Spleen (tissue), 11 donors: ENCODE data around the gene MYDGF. TPM values are rescaled to one million over a fixed set of nuclear protein-coding genes. Genes with fewer than 3 reads are reported as not detected.

ENCODE experiments used
- DNase-seq: peaks from one replicate; pipeline ENCODE4 v3.0.0-alpha.2; 2020
- H3K27ac ChIP-seq, 8 donors: fragments of 200-600 bp; sonication (generic) in 7 of 8; 1 replicate in 4 of 8; 2 replicates in 4 of 8; pipeline versions ENCODE4 v1.5.0 to v1.8.0; 2016 to 2021; ENCODE audit warnings: inconsistent platforms in 4 of 8, mild to moderate bottlenecking in 4 of 8, moderate library complexity in 1 of 8
- H3K27me3 ChIP-seq, 7 donors: fragments of 200-600 bp; sonication (generic) in 6 of 7; replicated peaks in 1 of 7; 1 replicate in 4 of 7; 2 replicates in 3 of 7; pipeline versions ENCODE4 v1.5.0 to v1.8.0; 2016 to 2021; ENCODE audit warnings: inconsistent platforms in 3 of 7, mild to moderate bottlenecking in 1 of 7
- H3K36me3 ChIP-seq, 6 donors: fragments of 200-600 bp; sonication (generic) in 5 of 6; 1 replicate in 4 of 6; 2 replicates in 2 of 6; pipeline versions ENCODE4 v1.5.0 to v1.8.0; 2016 to 2021; ENCODE audit warnings: inconsistent platforms in 2 of 6
- H3K4me1 ChIP-seq, 6 donors: fragments of 200-600 bp; sonication (generic) in 5 of 6; 1 replicate in 3 of 6; 2 replicates in 3 of 6; pipeline versions ENCODE4 v1.5.0 to v1.8.0; 2016 to 2021; ENCODE audit warnings: inconsistent platforms in 3 of 6
- H3K4me3 ChIP-seq, 8 donors: fragments of 200-600 bp; sonication (generic) in 7 of 8; 1 replicate in 4 of 8; 2 replicates in 4 of 8; pipeline versions ENCODE4 v1.5.0 to v1.8.0; 2016 to 2021; ENCODE audit warnings: inconsistent platforms in 4 of 8, mild to moderate bottlenecking in 4 of 8, moderate library complexity in 2 of 8
- H3K9me3 ChIP-seq, 8 donors: fragments of 200-600 bp; sonication (generic) in 7 of 8; 1 replicate in 4 of 8; 2 replicates in 4 of 8; pipeline versions ENCODE4 v1.5.0 to v1.8.0; 2016 to 2021; ENCODE audit warnings: inconsistent platforms in 4 of 8
- POLR2A ChIP-seq, 3 donors: fragments of 450-650 bp; IDR thresholded peaks; one replicate each; pipeline ENCODE4 v1.5.1; 2017; ENCODE audit warnings: antibody characterized with exemption in 3 of 3, mild to moderate bottlenecking in 1 of 3
- POLR2AphosphoS5 ChIP-seq, 3 donors: sonication (generic); formaldehyde crosslinking; IDR thresholded peaks; one replicate each; pipeline ENCODE4 v1.5.1; 2017; ENCODE audit warnings: antibody characterized with exemption in 3 of 3
- WGBS, 5 donors: extraction: QIAGEN DNeasy Blood & Tissue Kit in 3 of 5; methylation state at CpG; one replicate each; pipeline versions ENCODE4 v1.1.5 to v1.1.7; 2013 to 2018; 5-methylcytosine and 5-hydroxymethylcytosine counted together
- intact Hi-C: fragments of 100-400 bp; cut with DNase I; formaldehyde crosslinking; loops from one replicate; pipeline ENCODE4 v1.15.0; 2023; ENCODE audit warnings: low total_unique reads
- polyA plus RNA-seq, 3 donors: library from polyadenylated mRNA; stranded (reverse); fragments of 200-250 nt; gene quantifications; one replicate each; pipeline ENCODE4 v1.2.1, GENCODE V29; 2013
- total RNA-seq, 7 donors: library from RNA; depleted of rRNA in 3 of 7; stranded (reverse); fragments of >200 nt in 3 of 7; fragmentation: NEBNext Ultra II Directional in 4 of 7; extraction: Animal tissue kit (Norgen Biotek cat#: 25700) in 4 of 7; gene quantifications; one replicate each; pipeline versions ENCODE4 v1.1.0 to v1.2.1, GENCODE V29; 2016 to 2021
- TF ChIP-seq, protein P1 (sequence below), 11 experiments: fragments of 200-600 bp in 7 of 11; fragments of 450-650 bp in 4 of 11; sonication (generic) in 4 of 11; IDR thresholded peaks in 8 of 11; conservative IDR thresholded peaks in 3 of 11; 1 replicate in 7 of 11; 2 replicates in 4 of 11; pipeline versions ENCODE4 v1.4.0 to v1.8.0; 2016 to 2021; ENCODE audit warnings: antibody characterized with exemption in 11 of 11, inconsistent platforms in 4 of 11, mild to moderate bottlenecking in 1 of 11
- donor health status: healthy with polysubstance abuse.
- donor health status: DM: no; HTN: no; CAD: no; lungs with moderate emphysema.
- donor health status: DM: no; HTN: no; CAD: no.
- donor health status: Bipolar disorder and iron deficiency.
- donor health status: healthy.
- donor health status: DM: no; HTN: no; CAD: no.
- donor health status: DM: yes; HTN: yes; CAD: no.

The MYDGF gene
- total and polyA plus RNA-seq, 10 donors, result 39.0 to 100 (median 64.4) TPM

GRCh38 chr19:4636761-4637160, 33.4 kb downstream of the MYDGF start:
- TF ChIP-seq, protein P1, sequence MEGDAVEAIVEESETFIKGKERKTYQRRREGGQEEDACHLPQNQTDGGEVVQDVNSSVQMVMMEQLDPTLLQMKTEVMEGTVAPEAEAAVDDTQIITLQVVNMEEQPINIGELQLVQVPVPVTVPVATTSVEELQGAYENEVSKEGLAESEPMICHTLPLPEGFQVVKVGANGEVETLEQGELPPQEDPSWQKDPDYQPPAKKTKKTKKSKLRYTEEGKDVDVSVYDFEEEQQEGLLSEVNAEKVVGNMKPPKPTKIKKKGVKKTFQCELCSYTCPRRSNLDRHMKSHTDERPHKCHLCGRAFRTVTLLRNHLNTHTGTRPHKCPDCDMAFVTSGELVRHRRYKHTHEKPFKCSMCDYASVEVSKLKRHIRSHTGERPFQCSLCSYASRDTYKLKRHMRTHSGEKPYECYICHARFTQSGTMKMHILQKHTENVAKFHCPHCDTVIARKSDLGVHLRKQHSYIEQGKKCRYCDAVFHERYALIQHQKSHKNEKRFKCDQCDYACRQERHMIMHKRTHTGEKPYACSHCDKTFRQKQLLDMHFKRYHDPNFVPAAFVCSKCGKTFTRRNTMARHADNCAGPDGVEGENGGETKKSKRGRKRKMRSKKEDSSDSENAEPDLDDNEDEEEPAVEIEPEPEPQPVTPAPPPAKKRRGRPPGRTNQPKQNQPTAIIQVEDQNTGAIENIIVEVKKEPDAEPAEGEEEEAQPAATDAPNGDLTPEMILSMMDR (IDR thresholded peaks at IDR 0.05 in 8 of 11, conservative IDR thresholded peaks at IDR 0.05 in 3 of 11), result no peak
- TF ChIP-seq POLR2A (IDR thresholded peaks at IDR 0.05) (no peak), POLR2AphosphoS5 (IDR thresholded peaks at IDR 0.05) (no peak)
- Histone ChIP-seq H3K36me3 (no peaks in the 10 kb centered on the region), H3K27ac (peak overlapping the region in 1 of 8 donors; percentile 72), H3K4me1 (peaks cover 22 to 84% (median 67%) of the 10 kb centered on the region in 6 donors), H3K9me3 (no peaks in the 10 kb centered on the region), H3K27me3 (peaks cover 0 to 9% (median 0%) of the 10 kb centered on the region in 7 donors), H3K4me3 (peak overlapping the region in 2 of 8 donors; percentile 40 to 70)
- no peak for DNase-seq
- 69 to 82% (median 78%) methylated on average over 8 of the region's 8 CpGs for WGBS, 5 donors
- intact Hi-C loops, result loop anchor here (5.0 kb wide), 1 partner anchor 69 kb away; no protein-coding TSS in a partner anchor

DNA sequence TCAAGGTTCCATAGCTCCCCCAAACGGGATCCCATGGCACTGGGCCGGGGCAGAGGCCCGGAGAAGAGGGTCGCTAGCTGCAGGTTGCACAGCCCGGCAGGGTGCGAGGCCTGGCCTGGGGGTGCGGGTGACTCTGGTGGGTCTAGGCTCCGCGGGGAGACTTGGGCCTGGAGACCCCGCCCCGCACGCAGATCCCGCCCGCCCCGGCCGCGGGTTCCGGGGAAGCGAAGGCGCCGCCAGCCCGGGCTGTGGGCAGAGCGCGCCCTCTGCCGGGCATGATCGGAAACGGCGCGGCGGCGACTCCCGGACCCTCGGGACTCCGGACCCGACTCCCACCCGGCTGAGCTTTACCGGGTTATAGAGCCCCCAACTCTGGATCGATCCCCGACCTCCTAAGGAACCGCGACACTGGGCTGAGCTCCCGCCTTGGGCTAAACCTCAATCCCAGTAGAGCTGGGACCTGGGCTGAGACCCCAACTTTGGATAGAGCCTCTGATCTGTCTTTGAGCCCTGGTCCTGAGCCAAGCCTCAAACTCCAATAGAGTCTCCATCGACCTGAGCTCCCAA, 33.9 kb downstream of the MYDGF start:
- TF ChIP-seq POLR2A (IDR thresholded peaks at IDR 0.05) (no peak), POLR2AphosphoS5 (IDR thresholded peaks at IDR 0.05) (peak; percentile 18 to 63 (median 50))
- TF ChIP-seq, protein P1 (IDR thresholded peaks at IDR 0.05 in 8 of 11, conservative IDR thresholded peaks at IDR 0.05 in 3 of 11), result peak; percentile 77 to 98 (median 94)
- intact Hi-C loops, result loop anchor here (5.0 kb wide), 1 partner anchor 69 kb away; no protein-coding TSS in a partner anchor
- H3K4me1 ChIP-seq, result peaks cover 22 to 78% (median 62%) of the 10 kb centered on the region in 6 donors
- H3K27me3 ChIP-seq, result peaks cover 0 to 9% (median 0%) of the 10 kb centered on the region in 7 donors
- peak overlapping the region in 7 of 8 donors; percentile 18 to 78 (median 48) for H3K27ac ChIP-seq
- no peaks in the 10 kb centered on the region for H3K9me3 ChIP-seq
- DNase-seq, result peak; percentile 94
- peak overlapping the region; percentile 33 to 70 (median 41) for H3K4me3 ChIP-seq
- WGBS, 5 donors, result 0 to 8% (median 1%) methylated on average over 4 to 43 of the region's 43 CpGs
- no peaks in the 10 kb centered on the region for H3K36me3 ChIP-seq

DNA sequence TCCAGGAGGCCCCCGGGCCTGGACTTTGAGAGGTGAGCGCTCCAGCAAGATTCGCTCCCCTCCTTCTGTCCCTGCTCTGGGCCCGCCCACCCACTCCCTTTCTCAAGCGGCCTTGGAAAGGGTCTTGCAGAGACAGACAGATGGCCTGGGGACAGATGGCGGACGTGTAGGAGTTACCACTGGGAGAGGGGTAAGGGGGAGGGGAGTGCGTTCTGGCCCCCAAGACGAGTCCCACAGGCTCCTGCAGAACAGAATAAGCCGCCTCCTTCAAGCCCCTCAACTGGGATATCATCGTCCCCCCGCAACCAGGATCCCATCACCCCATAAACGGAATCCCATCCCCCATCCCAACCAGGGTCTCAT, 34.4 kb downstream of the MYDGF start:
- TF ChIP-seq POLR2A (IDR thresholded peaks at IDR 0.05), result no peak
- TF ChIP-seq, protein P1 (IDR thresholded peaks at IDR 0.05 in 8 of 11, conservative IDR thresholded peaks at IDR 0.05 in 3 of 11), result no peak
- TF ChIP-seq POLR2AphosphoS5 (IDR thresholded peaks at IDR 0.05), result no peak
- H3K27ac ChIP-seq, result peak overlapping the region in 5 of 8 donors; percentile 25 to 78 (median 59)
- intact Hi-C loops, result loop anchor here (5.0 kb wide), 1 partner anchor 68 kb away; no protein-coding TSS in a partner anchor
- no peak for DNase-seq
- peaks cover 22 to 73% (median 57%) of the 10 kb centered on the region in 6 donors for H3K4me1 ChIP-seq
- peaks cover 0 to 9% (median 0%) of the 10 kb centered on the region in 7 donors for H3K27me3 ChIP-seq
- H3K4me3 ChIP-seq, result peak overlapping the region; percentile 33 to 70 (median 41)
- WGBS, 5 donors, result 43 to 53% (median 47%) methylated on average over 6 to 13 of the region's 13 CpGs
- H3K9me3 ChIP-seq, result no peaks in the 10 kb centered on the region
- H3K36me3 ChIP-seq, result no peaks in the 10 kb centered on the region
